HAP-1 (cell line): Measurements from ENCODE around the gene CDH13.

Experiments used
- DNase-seq, 2 experiments: peaks; one replicate each; pipeline ENCODE4 v3.0.0-alpha.2; 2016 to 2020; ENCODE audit warnings: low spot score in 2 of 2
- H3K27me3 ChIP-seq: fragments of 250-450 bp; sonication (Bioruptor Pico); 2 replicates; pipeline ENCODE4 v1.5.1; 2020; ENCODE audit warnings: low read depth, mild to moderate bottlenecking, moderate library complexity
- H3K36me3 ChIP-seq: fragments of 250-450 bp; sonication (Bioruptor Pico); replicated peaks from 2 replicates; pipeline ENCODE4 v1.5.1; 2020; ENCODE audit warnings: mild to moderate bottlenecking
- H3K4me1 ChIP-seq: fragments of 250-450 bp; sonication (Bioruptor Pico); 2 replicates; pipeline ENCODE4 v1.5.1; 2020; ENCODE audit warnings: mild to moderate bottlenecking
- H3K4me3 ChIP-seq: fragments of 250-450 bp; sonication (Bioruptor Pico); 2 replicates; pipeline ENCODE4 v1.5.1; 2020; ENCODE audit warnings: mild to moderate bottlenecking, moderate library complexity
- H3K9me3 ChIP-seq: fragments of 250-450 bp; sonication (Bioruptor Pico); 2 replicates; pipeline ENCODE4 v1.5.1; 2020; ENCODE audit warnings: mild to moderate bottlenecking, moderate library complexity
- in situ Hi-C: fragments of 300-500 bp; cut with MboI; formaldehyde crosslinking; loops from 3 replicates; pipeline ENCODE4 v1.14.3; 2020; ENCODE audit warnings: low sequenced_read_pairs, inconsistent platforms, mixed read lengths

Gene CDH13

DNA sequence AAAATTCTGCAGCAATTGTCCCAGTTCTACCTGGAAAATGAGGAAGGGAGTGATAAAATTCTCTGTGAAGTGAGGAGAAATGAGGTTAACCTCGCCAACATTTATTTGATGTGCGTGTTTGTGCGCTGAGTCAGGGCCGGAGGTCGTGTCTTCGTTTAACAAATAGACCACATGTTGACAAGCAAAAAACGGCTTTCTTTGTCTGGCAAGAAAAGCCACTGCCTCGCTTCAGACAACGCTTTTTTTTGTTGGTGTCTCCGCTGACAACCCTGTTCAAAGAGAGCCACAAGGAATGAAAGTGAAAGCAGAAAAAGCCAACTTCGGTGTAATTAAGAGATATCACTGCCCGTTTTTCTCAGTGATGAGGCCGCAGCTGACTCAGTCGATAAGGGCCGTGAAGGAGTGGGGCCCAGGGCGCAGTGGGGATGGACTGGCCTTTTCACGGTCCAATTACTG, 510.6 kb downstream of the CDH13 start:
- no peak overlapping the region for H3K4me3 ChIP-seq
- no peaks in the 10 kb centered on the region for H3K9me3 ChIP-seq
- H3K27me3 ChIP-seq = no peaks in the 10 kb centered on the region
- H3K4me1 ChIP-seq = no peaks in the 10 kb centered on the region
- DNase-seq = no peak
- in situ Hi-C loops = no loop called here
- H3K36me3 ChIP-seq = no peaks in the 10 kb centered on the region

DNA sequence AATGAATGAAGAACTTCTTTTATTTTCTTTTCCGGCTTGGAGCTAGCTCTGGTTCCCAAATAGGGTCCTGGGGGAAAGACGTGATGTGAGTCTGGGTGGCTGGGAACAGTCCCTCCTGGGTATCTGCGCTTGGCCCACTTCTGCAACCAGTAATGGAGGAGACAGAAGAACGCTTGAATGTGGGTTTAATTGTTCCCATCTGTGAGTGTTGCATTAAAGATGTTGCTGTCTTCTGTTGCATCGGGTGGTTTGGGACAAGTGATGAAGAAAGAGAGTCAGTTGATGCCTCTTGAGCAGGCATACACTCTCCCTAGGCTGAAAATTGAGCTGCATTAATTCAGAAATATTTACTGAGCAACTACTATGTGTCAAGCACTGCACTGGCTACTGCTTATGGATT, 511.1 kb downstream of the CDH13 start:
- Histone ChIP-seq H3K4me3 (no peak overlapping the region), H3K27me3 (no peaks in the 10 kb centered on the region), H3K36me3 (no peaks in the 10 kb centered on the region), H3K9me3 (no peaks in the 10 kb centered on the region), H3K4me1 (no peaks in the 10 kb centered on the region)
- no peak for DNase-seq
- in situ Hi-C loops = no loop called here

DNA sequence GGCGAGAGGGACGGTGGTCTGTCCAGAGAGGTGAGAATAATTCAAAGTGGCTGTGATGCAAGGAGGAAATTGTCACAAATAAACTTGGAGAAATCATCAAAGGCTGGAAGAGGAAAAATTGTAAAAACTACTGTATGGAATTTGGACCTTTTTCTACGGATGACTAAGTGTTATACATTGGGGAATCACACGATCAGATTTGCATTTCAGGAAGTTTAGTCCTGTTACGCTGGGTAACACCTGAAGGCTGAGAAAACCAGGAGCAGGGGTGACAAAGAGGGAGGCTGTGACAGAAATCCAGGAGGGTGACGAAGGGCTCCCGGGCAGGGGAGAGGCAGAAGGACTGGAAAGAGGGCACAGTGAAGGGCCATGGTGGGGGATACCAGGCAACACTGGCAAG, 511.7 kb downstream of the CDH13 start:
- no peak for DNase-seq
- H3K9me3 ChIP-seq = no peaks in the 10 kb centered on the region
- H3K4me3 ChIP-seq = no peak overlapping the region
- H3K36me3 ChIP-seq = no peaks in the 10 kb centered on the region
- in situ Hi-C loops = no loop called here
- H3K4me1 ChIP-seq = no peaks in the 10 kb centered on the region
- no peaks in the 10 kb centered on the region for H3K27me3 ChIP-seq

DNA sequence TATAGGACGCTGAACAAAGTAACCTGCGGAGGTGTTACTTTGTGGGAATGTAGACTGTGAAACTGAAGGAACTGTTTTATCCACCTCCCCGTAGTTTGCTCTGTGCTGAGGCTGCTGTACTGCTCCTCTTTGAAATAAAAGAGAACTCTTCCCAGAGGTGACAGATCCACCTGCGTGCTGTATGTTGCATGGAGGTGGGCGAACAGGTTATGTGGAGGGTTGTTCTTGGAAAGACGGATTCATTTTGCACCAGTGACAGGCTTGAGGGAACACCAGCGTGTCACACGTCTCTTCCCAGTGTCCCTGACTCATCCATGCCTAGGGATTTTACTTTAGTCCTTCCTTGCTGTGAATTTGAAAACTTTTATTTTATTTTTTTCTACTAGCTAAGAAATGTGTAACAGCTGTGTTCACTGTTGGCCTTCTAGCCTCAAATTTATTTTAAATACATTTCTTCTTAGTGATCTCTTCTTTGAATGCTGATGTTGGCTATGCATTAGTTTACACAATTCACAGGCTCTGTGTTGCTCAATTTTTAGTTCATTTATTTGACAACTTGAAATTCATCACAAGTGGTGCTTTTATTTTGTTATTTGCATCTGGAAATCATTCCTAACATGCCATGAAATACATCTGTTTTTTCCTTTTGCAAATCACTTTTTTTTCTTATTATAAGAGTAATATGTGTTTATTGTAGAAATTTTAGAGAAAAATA, 512.4 kb downstream of the CDH13 start:
- in situ Hi-C loops = no loop called here
- H3K4me1 ChIP-seq = no peaks in the 10 kb centered on the region

DNA sequence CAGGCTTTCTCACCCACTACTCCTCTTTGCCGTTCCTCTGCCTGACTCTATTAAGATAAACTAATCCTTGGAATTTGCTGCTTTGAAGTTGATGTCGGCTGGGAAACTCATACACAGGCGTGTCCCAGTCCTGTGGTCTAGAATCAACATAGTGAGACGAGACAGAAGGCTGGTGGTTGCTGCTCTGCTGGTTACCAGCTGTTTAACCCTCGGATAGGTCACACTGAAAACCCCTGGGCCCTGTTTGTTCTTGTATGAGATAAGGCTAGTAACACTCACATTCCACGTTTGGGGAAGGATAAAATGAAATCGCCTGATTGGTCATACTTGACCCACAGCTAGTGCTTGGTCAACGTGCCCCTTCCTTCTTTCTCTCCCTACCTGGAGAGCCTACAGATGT, 517.0 kb downstream of the CDH13 start:
- Histone ChIP-seq H3K27me3 (no peaks in the 10 kb centered on the region), H3K9me3 (no peaks in the 10 kb centered on the region), H3K4me1 (no peaks in the 10 kb centered on the region), H3K4me3 (no peak overlapping the region), H3K36me3 (no peaks in the 10 kb centered on the region)
- no peak for DNase-seq
- in situ Hi-C loops = no loop called here

More for the DNA sequence above, 512.4 kb downstream of the CDH13 start:
- Histone ChIP-seq H3K27me3 (no peaks in the 10 kb centered on the region), H3K4me3 (no peak overlapping the region), H3K36me3 (no peaks in the 10 kb centered on the region), H3K9me3 (no peaks in the 10 kb centered on the region)
- no peak for DNase-seq

DNA sequence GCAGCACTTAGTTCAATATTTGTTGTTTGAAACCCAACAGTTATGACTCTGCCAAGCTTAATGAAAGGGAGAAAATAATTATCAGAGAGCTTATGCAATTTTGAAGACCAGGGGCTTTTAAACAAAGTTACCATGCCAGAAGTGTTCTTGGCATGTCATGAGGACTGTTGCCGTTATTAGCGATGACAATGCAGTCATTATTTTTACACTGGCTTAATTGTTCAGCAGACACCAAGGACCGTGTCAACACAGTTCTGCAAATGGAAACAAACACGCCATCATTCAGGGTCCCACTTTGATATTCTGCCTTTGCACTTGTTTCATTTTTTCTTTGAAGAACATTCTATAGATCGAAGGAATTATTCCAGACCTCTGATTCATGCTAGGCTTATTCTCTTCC, 518.5 kb downstream of the CDH13 start:
- no peak for DNase-seq
- in situ Hi-C loops = no loop called here
- Histone ChIP-seq H3K36me3 (no peaks in the 10 kb centered on the region), H3K27me3 (no peaks in the 10 kb centered on the region), H3K4me1 (no peaks in the 10 kb centered on the region), H3K9me3 (no peaks in the 10 kb centered on the region), H3K4me3 (no peak overlapping the region)

DNA sequence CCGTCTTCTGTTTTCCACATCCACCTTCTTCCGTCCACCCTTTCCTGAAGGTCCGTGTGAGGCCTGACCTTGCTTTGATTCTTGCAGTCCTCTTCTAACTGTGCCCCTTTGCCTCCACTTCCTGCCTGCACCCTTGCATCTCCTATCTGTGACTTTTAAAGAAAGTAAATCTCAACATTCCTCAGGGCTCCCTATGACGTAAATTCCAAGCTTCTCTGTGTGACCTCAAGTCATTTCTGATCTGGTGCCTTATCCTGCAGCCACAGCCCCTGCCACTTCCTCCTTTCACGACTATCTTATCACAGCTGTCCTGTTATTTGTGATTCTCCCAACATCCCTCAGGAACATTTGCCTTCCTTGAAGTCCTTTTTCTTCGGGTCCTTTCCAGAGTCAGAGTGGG, 520.5 kb downstream of the CDH13 start:
- H3K36me3 ChIP-seq = no peaks in the 10 kb centered on the region
- in situ Hi-C loops = no loop called here
- no peaks in the 10 kb centered on the region for H3K9me3 ChIP-seq

DNA sequence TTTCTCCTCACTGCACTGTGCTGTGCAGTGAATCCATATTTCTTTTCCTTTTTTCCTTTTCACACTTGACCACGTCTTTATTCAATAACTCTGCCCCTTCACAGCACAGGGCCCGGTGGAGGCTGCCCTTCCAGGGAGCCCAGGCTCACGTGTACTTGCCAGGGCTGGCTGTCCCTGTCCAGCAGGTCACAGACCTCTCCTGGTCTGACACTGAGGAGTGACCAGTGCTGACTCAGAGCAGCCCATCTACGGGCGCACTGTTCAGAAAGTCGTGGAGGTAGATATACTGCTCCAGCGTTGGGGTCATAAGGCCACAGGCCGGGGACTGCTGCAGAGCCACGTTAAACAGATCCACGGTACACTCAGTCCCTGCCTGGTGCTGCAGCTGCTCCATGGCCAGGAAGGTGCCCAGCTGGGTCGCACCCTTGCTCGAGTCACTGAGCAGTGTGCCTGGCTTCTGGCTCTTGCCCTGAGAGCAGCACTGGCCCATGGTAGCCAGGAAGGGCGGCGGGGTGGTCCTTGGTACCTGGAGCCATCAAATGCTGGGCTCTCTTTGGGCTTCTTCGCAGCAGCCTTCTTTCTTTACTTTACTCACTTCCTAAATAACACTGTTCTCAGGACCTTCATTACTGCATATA, 531.7 kb downstream of the CDH13 start:
- in situ Hi-C loops = no loop called here
- no peaks in the 10 kb centered on the region for H3K4me1 ChIP-seq
- H3K9me3 ChIP-seq = no peaks in the 10 kb centered on the region
- no peaks in the 10 kb centered on the region for H3K27me3 ChIP-seq
- no peaks in the 10 kb centered on the region for H3K36me3 ChIP-seq
- no peak for DNase-seq
- no peak overlapping the region for H3K4me3 ChIP-seq

More for the DNA sequence above, 520.5 kb downstream of the CDH13 start:
- H3K4me3 ChIP-seq = no peak overlapping the region
- no peaks in the 10 kb centered on the region for H3K27me3 ChIP-seq
- no peak for DNase-seq
- no peaks in the 10 kb centered on the region for H3K4me1 ChIP-seq

DNA sequence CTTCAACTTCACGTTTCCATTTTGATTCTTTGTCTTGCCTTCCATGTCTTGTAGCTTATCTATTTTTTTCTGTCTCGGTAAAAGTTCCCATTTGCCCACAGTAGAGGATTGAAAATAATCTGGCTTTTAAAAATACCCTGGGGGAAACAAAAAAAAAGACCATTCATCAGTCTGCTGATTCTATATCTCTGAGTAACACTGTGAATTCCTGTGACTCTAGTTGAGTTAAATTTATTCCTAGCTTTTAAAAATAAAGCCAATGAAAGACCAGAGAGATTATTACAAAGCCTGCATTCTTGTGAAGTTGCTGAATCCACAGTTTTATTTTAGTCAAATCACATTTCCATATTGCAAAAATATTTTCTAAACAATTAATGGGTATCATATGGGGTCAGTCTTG, 532.3 kb downstream of the CDH13 start:
- in situ Hi-C loops = no loop called here
- H3K36me3 ChIP-seq = no peaks in the 10 kb centered on the region
- DNase-seq = no peak
- no peaks in the 10 kb centered on the region for H3K9me3 ChIP-seq
- H3K27me3 ChIP-seq = no peaks in the 10 kb centered on the region
- H3K4me3 ChIP-seq = no peak overlapping the region
- H3K4me1 ChIP-seq = no peaks in the 10 kb centered on the region

DNA sequence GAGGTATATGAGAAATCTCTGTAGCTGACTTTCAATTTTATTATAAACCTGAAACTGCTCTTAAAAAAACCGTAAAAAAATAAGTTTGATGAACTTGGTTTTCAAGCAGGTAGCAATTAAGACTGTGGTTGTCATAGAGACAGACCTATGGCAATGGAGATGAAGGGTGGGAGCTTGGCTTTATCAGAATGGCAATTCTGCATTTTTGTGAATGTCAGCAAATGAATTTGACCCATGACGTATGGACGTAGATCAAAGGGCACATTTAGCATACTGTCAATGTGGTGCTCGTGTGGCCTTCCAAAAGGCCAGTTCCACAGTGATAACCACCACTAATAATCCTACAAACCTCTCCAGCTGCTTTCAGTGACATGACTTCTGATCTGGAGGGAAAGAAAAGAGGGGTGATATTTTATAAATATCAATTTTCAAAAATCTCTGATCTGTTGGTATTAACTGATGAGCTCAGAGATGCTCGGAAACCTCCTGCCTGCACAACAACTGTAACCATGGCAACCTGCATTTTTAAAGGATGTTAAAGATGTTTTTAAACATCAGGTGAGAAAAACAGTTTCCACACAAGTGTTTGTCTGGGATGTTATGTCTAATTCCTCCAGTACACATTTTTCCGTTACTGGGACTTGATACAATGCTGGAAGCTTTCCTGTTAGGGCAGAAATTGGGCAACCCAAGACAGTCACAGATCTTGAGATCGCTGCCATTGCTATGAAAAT, 533.7 kb downstream of the CDH13 start:
- in situ Hi-C loops = no loop called here
- H3K27me3 ChIP-seq = no peaks in the 10 kb centered on the region

DNA sequence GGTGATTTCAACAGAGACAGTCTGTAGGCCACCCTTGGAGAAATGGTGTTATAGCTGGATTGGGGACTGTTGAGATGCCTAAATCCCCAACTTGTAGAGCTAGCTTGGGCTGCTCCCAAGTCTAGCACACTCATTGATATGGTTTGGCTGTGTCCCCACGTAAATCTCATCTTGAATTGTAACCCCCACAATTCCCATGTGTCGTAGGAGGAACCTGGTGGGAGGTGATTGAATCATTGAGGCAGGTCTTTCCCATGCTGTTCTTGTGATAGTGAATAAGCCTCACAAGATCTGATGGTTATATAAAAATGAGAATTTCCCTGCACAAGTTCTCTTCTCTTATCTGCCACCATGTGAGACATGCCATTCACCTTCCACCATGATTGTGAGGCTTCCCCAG, 536.0 kb downstream of the CDH13 start:
- DNase-seq = no peak
- in situ Hi-C loops = no loop called here
- Histone ChIP-seq H3K27me3 (no peaks in the 10 kb centered on the region), H3K9me3 (no peaks in the 10 kb centered on the region), H3K4me3 (no peak overlapping the region), H3K36me3 (no peaks in the 10 kb centered on the region), H3K4me1 (no peaks in the 10 kb centered on the region)

More for the DNA sequence above, 533.7 kb downstream of the CDH13 start:
- Histone ChIP-seq H3K36me3 (no peaks in the 10 kb centered on the region), H3K4me3 (no peak overlapping the region), H3K9me3 (no peaks in the 10 kb centered on the region), H3K4me1 (no peaks in the 10 kb centered on the region)
- no peak for DNase-seq

DNA sequence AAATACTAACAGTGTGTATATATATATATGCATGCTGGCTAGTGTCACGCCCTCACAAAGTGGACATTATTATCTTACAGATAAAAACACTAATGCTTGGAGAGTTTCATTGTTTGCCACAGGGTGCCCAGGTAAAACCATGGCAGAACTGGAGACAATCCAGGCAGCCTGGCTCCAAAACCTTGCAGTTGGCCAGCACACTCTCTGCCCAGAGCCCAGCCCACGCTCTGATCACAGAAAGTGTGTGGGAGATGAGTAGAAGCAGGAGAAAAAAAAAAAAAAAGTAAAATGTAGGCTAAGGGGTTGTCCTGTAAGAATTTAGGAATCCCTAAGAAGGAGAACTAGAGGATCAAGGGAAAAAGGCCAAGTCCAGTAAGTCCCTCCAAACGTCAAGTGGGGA, 538.0 kb downstream of the CDH13 start:
- Histone ChIP-seq H3K4me3 (no peak overlapping the region), H3K27me3 (no peaks in the 10 kb centered on the region), H3K9me3 (no peaks in the 10 kb centered on the region), H3K36me3 (no peaks in the 10 kb centered on the region), H3K4me1 (no peaks in the 10 kb centered on the region)
- in situ Hi-C loops = no loop called here
- no peak for DNase-seq

DNA sequence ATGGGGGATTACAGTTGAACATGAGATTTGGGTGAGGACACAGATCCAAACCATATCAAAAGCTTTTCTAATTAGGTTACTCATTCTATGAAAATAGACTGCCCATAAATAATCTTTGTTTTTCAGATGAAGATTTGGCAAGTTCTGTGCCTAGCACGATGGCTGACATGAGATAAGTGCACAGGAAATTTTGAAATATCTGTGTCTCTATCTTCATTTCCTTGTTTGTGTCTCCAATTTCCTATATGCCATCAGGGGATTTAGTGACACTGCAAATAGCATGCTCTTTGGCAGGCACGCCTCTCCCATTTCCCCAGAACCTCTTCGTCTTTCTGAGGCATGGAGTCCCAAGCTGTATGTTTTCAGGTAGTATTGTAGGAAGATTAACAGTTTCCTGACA, 544.6 kb downstream of the CDH13 start:
- Histone ChIP-seq H3K4me3 (no peak overlapping the region), H3K36me3 (no peaks in the 10 kb centered on the region), H3K27me3 (no peaks in the 10 kb centered on the region), H3K4me1 (no peaks in the 10 kb centered on the region), H3K9me3 (no peaks in the 10 kb centered on the region)
- DNase-seq = no peak
- in situ Hi-C loops = no loop called here

DNA sequence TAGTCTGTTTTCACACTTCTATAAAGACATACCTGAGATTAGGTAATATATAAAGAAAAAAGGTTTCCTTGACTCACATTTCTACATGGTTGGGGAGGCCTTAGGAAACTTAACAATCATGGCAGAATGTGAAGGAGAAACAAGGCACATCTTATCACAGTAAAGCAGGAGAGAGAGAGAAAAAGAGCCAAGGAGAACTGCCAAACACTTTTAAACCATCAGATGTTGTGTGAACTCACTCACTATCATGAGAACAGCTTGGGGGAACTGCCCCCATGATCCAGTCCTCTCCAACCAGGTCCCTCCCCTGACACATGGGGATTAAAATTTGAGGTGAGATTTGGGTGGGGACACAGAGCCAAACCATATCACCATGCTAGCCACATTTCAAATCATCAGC, 547.9 kb downstream of the CDH13 start:
- in situ Hi-C loops = no loop called here
- H3K4me3 ChIP-seq = no peak overlapping the region

More for the DNA sequence above, 547.9 kb downstream of the CDH13 start:
- no peaks in the 10 kb centered on the region for H3K36me3 ChIP-seq
- no peak for DNase-seq
- H3K4me1 ChIP-seq = no peaks in the 10 kb centered on the region
- H3K9me3 ChIP-seq = no peaks in the 10 kb centered on the region; the same call in 1 of the 2 replicates
- no peaks in the 10 kb centered on the region for H3K27me3 ChIP-seq
